ENCODE results near the gene TTC24.
"Not testable (repeated sequence)": the region's sequence is repeated elsewhere in the genome, so short reads cannot be mapped to it uniquely, and the experiment has no call there.

TTC24 gene

GRCh38 chr1:156586892-156587477, 7.5 kb downstream of the TTC24 start:
- no peak for DNase-seq (ENCODE audit: low read depth, low spot score)

GRCh38 chr1:156587927-156588326, 8.4 kb downstream of the TTC24 start:
- not testable (repeated sequence) for DNase-seq (ENCODE audit: low read depth, low spot score)

GRCh38 chr1:156589546-156589945, 10.0 kb downstream of the TTC24 start:
- no peak for DNase-seq (ENCODE audit: low read depth, low spot score)

- no peak for DNase-seq (ENCODE audit: low read depth, low spot score)
These were observed 11.0 kb downstream of the TTC24 start for GRCh38 chr1:156590326-156591180.

- DNase-seq (ENCODE audit: low read depth, low spot score), result no peak
These were observed 11.6 kb downstream of the TTC24 start for GRCh38 chr1:156591181-156591431.

- DNase-seq (ENCODE audit: low read depth, low spot score), result peak; percentile 88
These were observed 12.1 kb downstream of the TTC24 start, which contains the start of gene NAXE for GRCh38 chr1:156591432-156592157. TSS of gene NAXE (plus strand) at chr1:156591776. CDS start at chr1:156591805, 29 bp downstream.

GRCh38 chr1:156592158-156592909, 12.8 kb downstream of the TTC24 start:
- DNase-seq (ENCODE audit: low read depth, low spot score), result no peak

GRCh38 chr1:156592910-156593660, 13.6 kb downstream of the TTC24 start:
- DNase-seq (ENCODE audit: low read depth, low spot score), result no peak

- DNase-seq (ENCODE audit: low read depth, low spot score), result no peak
These were observed 14.1 kb downstream of the TTC24 start for GRCh38 chr1:156593661-156593989.

GRCh38 chr1:156594190-156594589, 14.7 kb downstream of the TTC24 start:
- DNase-seq (ENCODE audit: low read depth, low spot score), result peak; percentile 45

- DNase-seq (ENCODE audit: low read depth, low spot score), result no peak
These were observed 15.5 kb downstream of the TTC24 start for GRCh38 chr1:156595016-156595415.

- DNase-seq (ENCODE audit: low read depth, low spot score), result no peak
These were observed 16.9 kb downstream of the TTC24 start for GRCh38 chr1:156596426-156596825.

- no peak for DNase-seq (ENCODE audit: low read depth, low spot score)
These were observed 18.6 kb downstream of the TTC24 start for GRCh38 chr1:156598125-156598524.

- no peak for DNase-seq (ENCODE audit: low read depth, low spot score)
These were observed 19.4 kb downstream of the TTC24 start for GRCh38 chr1:156598731-156599432.

- no peak for DNase-seq (ENCODE audit: low read depth, low spot score)
These were observed 20.3 kb downstream of the TTC24 start for GRCh38 chr1:156599811-156600210.

GRCh38 chr1:156600733-156601121, 21.2 kb downstream of the TTC24 start:
- no peak for DNase-seq (ENCODE audit: low read depth, low spot score)

GRCh38 chr1:156601122-156601830, 21.8 kb downstream of the TTC24 start, which contains the start of gene GPATCH4:
TSS of gene GPATCH4 (minus strand) at chr1:156601479.
- peak; percentile 95 for DNase-seq (ENCODE audit: low read depth, low spot score)

GRCh38 chr1:156601892-156602291, 22.4 kb downstream of the TTC24 start:
- DNase-seq (ENCODE audit: low read depth, low spot score), result no peak

GRCh38 chr1:156602557-156602993, 23.1 kb downstream of the TTC24 start:
- no peak for DNase-seq (ENCODE audit: low read depth, low spot score)

GRCh38 chr1:156607344-156607743, 27.8 kb downstream of the TTC24 start:
- DNase-seq (ENCODE audit: low read depth, low spot score), result not testable (repeated sequence)
